ENCODE results near the gene PTPN1. TPM values are rescaled to one million over a fixed set of nuclear protein-coding genes. Genes with fewer than 3 reads are reported as not detected.

The PTPN1 gene
- polyA plus RNA-seq, 10 donors = 15.2 to 19.8 (median 17.4) TPM

DNA sequence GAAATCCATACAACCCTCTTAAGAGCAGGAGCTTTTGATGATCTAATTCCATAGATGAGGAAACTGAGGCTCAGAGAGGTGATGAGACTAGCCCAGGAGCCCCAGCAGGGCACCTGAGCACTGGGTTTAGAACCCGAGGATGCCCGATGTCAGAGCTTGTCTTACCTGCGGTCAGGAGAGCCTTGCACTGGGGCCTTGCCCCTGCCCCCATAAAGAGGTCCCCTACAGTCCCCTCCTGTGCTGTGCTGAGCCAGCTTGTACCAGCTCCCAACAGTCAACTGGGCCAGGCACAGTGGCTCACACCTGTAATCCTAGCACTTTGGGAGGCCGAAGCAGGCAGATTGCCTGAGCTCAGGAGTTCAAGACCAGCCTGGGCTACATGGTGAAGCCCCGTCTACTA, 122.5 kb downstream of the PTPN1 start:
- no peak for DNase-seq

DNA sequence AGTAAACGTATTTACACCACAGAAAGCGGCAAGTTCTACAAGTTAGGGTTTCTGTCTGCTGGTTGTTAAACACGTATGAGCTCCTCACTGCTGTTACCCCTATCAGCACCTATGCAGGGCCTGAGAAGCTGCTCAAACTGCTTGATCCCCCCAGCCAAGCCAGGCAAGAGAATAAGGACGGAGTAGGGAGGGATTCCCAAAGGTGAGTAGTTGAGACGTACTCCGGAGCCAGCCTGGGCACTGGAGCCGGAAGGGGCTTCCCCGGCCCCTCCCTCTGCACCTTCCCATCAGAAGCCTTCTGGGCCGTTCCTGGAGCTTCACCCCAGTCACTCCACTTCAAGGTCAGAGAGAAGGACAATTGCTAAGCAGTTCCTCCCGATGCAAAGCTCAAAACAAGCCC, 123.2 kb downstream of the PTPN1 start:
- no peak for DNase-seq

DNA sequence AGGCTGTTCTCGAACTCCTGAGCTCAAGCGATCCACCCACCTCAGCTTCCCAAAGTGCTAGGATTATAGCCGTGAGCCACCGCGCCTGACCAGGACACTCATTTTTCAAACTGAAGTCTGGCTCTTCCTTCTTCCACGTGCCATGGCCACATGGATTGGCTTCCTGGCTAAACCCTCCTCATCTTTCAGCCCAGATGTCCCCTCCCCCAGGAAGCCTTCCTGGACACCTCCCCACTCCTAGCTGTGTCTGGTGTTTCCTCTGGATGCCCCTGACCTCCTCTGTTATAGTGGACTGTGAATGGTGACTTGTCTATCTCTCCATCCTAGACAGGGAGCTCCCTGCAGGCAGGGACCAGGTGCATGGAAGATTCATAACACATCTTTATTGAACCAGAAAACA, 124.0 kb downstream of the PTPN1 start:
- no peak for DNase-seq

Other genes starting within 250 kb of the PTPN1 start
- 10 to 100 TPM in 4 of 10 donors, 1 to 10 TPM in 6; 3.1 to 15.6 (median 8.6) TPM for gene RIPOR3, start 181.2 kb downstream of the PTPN1 start, polyA plus RNA-seq (ENCODE audit: insufficient read length in 10 of 10)
- under 1 TPM; 0.23 to 0.74 (median 0.37) TPM for gene PARD6B, start 221.2 kb downstream of the PTPN1 start, polyA plus RNA-seq (ENCODE audit: insufficient read length in 10 of 10)

Measured in muscle of back (tissue), 11 donors.